ENCODE results near the gene SOX13. TPM values are rescaled to one million over a fixed set of nuclear protein-coding genes. Genes with fewer than 3 reads are reported as not detected.

SOX13 gene
- total and polyA plus RNA-seq, 9 of the 15 experiments (the other 6 are each of a cell fraction or from before 2014, with no cell fraction given), result 0.03 to 0.35 (median 0.06) TPM; not detected in 5

DNA sequence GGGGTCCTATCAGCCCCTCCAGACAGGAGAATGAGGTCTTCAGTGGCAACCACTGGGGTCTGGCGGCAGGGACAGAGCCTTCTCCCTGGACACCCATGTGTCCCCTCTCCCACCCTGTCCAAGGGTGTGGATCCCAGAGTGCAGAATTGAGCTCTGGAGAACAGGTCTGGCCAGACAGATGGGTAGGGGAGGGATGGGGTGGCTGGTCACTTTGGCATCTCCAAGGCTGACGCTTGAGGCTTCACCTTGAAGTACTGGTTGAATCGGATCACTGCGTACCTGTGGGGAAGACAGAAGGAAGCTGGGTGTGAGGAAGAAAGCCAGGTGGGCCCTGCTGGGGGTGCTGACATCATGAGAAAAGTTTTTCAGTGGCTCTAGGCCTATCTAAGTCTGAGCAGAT lies 59.1 kb downstream of the SOX13 start:
- H3K27ac ChIP-seq (ENCODE audit: extremely low read depth, low read depth, low read length), result no peak overlapping the region
- no peaks in the 10 kb centered on the region for H3K9me1 ChIP-seq (ENCODE audit: control insufficient read depth, insufficient read depth, low read length)
- FAIRE-seq (no peak), ATAC-seq (no peak), DNase-seq (ENCODE audit: extremely low read depth in 1 of 4, low spot score in 3 of 4) (no peak)
- H3K4me3 ChIP-seq, result no peak overlapping the region
- H2AFZ ChIP-seq (ENCODE audit: low read depth, low read length), result no peak overlapping the region
- no peaks in the 10 kb centered on the region for H3K36me3 ChIP-seq (ENCODE audit: control insufficient read depth, insufficient read depth, low read length)
- intact Hi-C loops (cut with micrococcal nuclease), result no loop called here
- BruUV-seq (replicated peaks), result no TSS peak
- H3K9ac ChIP-seq (ENCODE audit: insufficient read depth in 1 of 2, low read depth in 2 of 2, low read length in 2 of 2), result no peak overlapping the region
- ChIA-PET CTCF (ENCODE audit: low intra/inter-chr PET ratio) (no interaction called here), POLR2A (no interaction called here)
- in situ Hi-C loops (cut with MboI), result no loop called here
- H3K4me1 ChIP-seq (replicated peaks in 1 of 2; ENCODE audit: control insufficient read depth in 2 of 2, insufficient read depth in 2 of 2, low read length in 2 of 2), result peaks cover 0 to 12% of the 10 kb centered on the region in 2 experiments; a peak in 2 of 5 replicates
- H3K79me2 ChIP-seq (ENCODE audit: control insufficient read depth, insufficient read depth, low read length), result no peaks in the 10 kb centered on the region
- no peaks in the 10 kb centered on the region for H4K20me1 ChIP-seq (replicated peaks; ENCODE audit: control insufficient read depth, insufficient read depth, low read length)
- no peak overlapping the region for H3K4me2 ChIP-seq (ENCODE audit: insufficient read depth, low read length)
- no peak for TF ChIP-seq FOXA1 (IDR thresholded peaks at IDR 0.05; ENCODE audit: borderline replicate concordance)
- no peak for TF ChIP-seq NFRKB (IDR thresholded peaks at IDR 0.05; ENCODE audit: low read depth)
- TF ChIP-seq PCBP2 (IDR thresholded peaks at IDR 0.05; ENCODE audit: low read depth, low read length, poor library complexity, severe bottlenecking), result no peak
- no peak for TF ChIP-seq E2F3 (CRISPR knock-in tag; IDR thresholded peaks at IDR 0.05)
- TF ChIP-seq DLX4 (CRISPR knock-in tag; IDR thresholded peaks at IDR 0.05), result no peak
- TF ChIP-seq NEUROD1 (IDR thresholded peaks at IDR 0.05; ENCODE audit: borderline replicate concordance, low read depth, low read length, partially characterized antibody), result no peak
- TF ChIP-seq, protein P1, sequence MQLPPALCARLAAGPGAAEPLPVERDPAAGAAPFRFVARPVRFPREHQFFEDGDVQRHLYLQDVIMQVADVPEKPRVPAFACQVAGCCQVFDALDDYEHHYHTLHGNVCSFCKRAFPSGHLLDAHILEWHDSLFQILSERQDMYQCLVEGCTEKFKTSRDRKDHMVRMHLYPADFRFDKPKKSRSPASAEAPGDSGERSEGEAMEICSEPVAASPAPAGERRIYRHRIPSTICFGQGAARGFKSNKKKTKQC (CRISPR knock-in tag; IDR thresholded peaks at IDR 0.05), result no peak
- no peak for TF ChIP-seq ZNF217 (CRISPR knock-in tag; IDR thresholded peaks at IDR 0.05)
- TF ChIP-seq TBP (optimal IDR thresholded peaks at IDR 0.05; ENCODE audit: low read depth, low read length), result no peak
- TF ChIP-seq TSC22D4 (tag; IDR thresholded peaks at IDR 0.05), result no peak
- TF ChIP-seq RBM17 (IDR thresholded peaks at IDR 0.05; ENCODE audit: borderline replicate concordance, low read depth, low read length), result no peak
- no peak for TF ChIP-seq NCOA6 (IDR thresholded peaks at IDR 0.05)
- no peak for TF ChIP-seq ZBTB33 (CRISPR knock-in tag; IDR thresholded peaks at IDR 0.05)
- no peak for TF ChIP-seq GABPB2 (CRISPR knock-in tag; conservative IDR thresholded peaks at IDR 0.05)
- H3K27me3 ChIP-seq (ENCODE audit: control insufficient read depth in 2 of 2, insufficient read depth in 2 of 2, low read length in 2 of 2), result peaks cover 17 to 36% of the 10 kb centered on the region in 2 experiments
- 3% methylated on average over 4 of the region's 4 CpGs for WGBS (ENCODE audit: insufficient coverage, low coverage, missing lambda C conversion rate)
- no peaks in the 10 kb centered on the region for H3K9me3 ChIP-seq (replicated peaks; ENCODE audit: control insufficient read depth, insufficient read depth, low read depth, low read length)
